Activated CD8-positive, alpha-beta memory T cell treated with anti-CD3 and anti-CD28 coated beads, Interleukin-2, amount 10 ng/mL, durations not matched to agents 7 days and 5 days (primary cell): ENCODE results near the gene AWAT2. TPM values are rescaled to one million over a fixed set of nuclear protein-coding genes. Genes with fewer than 3 reads are reported as not detected.

Source experiments
- ATAC-seq: fragments of 150-1000 bp; cut with Tn5 transposase; one replicate; pipeline ENCODE4 v1.10.0; 2021; ENCODE audit warnings: moderate library complexity
- CTCF ChIA-PET: fragments of 350-600 bp; sonication (Branson Sonifier 250); formaldehyde crosslinking; loops from one replicate; lab custom pipeline; 2021; ENCODE audit warnings: antibody characterized with exemption; lab: Charles Lee
- DNase-seq: peaks from one replicate; pipeline ENCODE4 v3.0.0-alpha.2; 2020
- H3K27ac Mint-ChIP-seq: one replicate; pipeline ENCODE4 v1.8.0; 2021; ENCODE audit warnings: mild to moderate bottlenecking, mixed read lengths
- H3K27me3 Mint-ChIP-seq: one replicate; pipeline ENCODE4 v1.8.0; 2021; ENCODE audit warnings: mixed read lengths
- H3K36me3 Mint-ChIP-seq: one replicate; pipeline ENCODE4 v1.8.0; 2021; ENCODE audit warnings: mild to moderate bottlenecking, mixed read lengths
- H3K4me1 Mint-ChIP-seq: one replicate; pipeline ENCODE4 v1.8.0; 2021; ENCODE audit warnings: mixed read lengths
- H3K4me3 Mint-ChIP-seq: one replicate; pipeline ENCODE4 v1.8.0; 2021; ENCODE audit warnings: mild to moderate bottlenecking, moderate library complexity, mixed read lengths
- H3K9me3 Mint-ChIP-seq: one replicate; pipeline ENCODE4 v1.8.0; 2022; ENCODE audit warnings: low read depth, mixed read lengths
- total RNA-seq, 2 experiments: library from RNA; stranded (reverse); gene quantifications; one replicate each; pipeline ENCODE4 v1.2.3, GENCODE V29; 2021

AWAT2 gene
- total RNA-seq, 2 experiments from 2014 or later: not detected

DNA sequence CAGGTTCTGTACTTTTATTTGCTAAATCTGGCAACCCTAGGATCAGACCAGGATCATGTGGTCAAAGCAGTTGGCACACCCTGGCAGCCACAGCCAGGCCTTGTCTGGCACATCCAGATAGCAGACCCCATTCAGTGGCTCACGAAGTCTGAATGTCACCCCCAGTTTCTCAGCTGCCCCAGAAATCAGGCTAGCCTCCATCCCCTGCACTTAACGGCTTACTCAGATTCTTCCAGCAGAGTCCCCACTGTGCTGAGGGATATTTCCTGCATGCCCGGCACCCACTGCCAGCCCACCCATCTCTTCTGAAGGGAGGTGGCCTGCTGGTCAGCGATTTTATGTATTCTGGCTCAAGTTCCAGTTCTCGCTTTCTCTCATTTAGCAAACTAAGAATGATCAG lies 4.7 kb upstream of the AWAT2 start:
- no peaks in the 10 kb centered on the region for H3K9me3 Mint-ChIP-seq
- CTCF ChIA-PET: no interaction called here
- no peak overlapping the region for H3K4me3 Mint-ChIP-seq
- H3K36me3 Mint-ChIP-seq: no peaks in the 10 kb centered on the region
- no peak overlapping the region for H3K27ac Mint-ChIP-seq
- H3K4me1 Mint-ChIP-seq: no peaks in the 10 kb centered on the region
- peaks cover 6% of the 10 kb centered on the region for H3K27me3 Mint-ChIP-seq
- no peak for DNase-seq
- ATAC-seq: no peak

- no peak overlapping the region for H3K27ac Mint-ChIP-seq
- DNase-seq (no peak), ATAC-seq (no peak)
- CTCF ChIA-PET: no interaction called here
- H3K4me1 Mint-ChIP-seq: no peaks in the 10 kb centered on the region
- no peak overlapping the region for H3K4me3 Mint-ChIP-seq
- H3K9me3 Mint-ChIP-seq: no peaks in the 10 kb centered on the region
- no peaks in the 10 kb centered on the region for H3K27me3 Mint-ChIP-seq
- H3K36me3 Mint-ChIP-seq: no peaks in the 10 kb centered on the region
Measured at GRCh38 chrX:70052895-70053615, 3.3 kb upstream of the AWAT2 start.

- H3K4me3 Mint-ChIP-seq: no peak overlapping the region
- no peaks in the 10 kb centered on the region for H3K9me3 Mint-ChIP-seq
- H3K27ac Mint-ChIP-seq: no peak overlapping the region
- H3K36me3 Mint-ChIP-seq: no peaks in the 10 kb centered on the region
- ATAC-seq: no peak
- no peaks in the 10 kb centered on the region for H3K4me1 Mint-ChIP-seq
- DNase-seq: no peak
- CTCF ChIA-PET: no interaction called here
- H3K27me3 Mint-ChIP-seq: peaks cover 5% of the 10 kb centered on the region
Measured at GRCh38 chrX:70049406-70049805, 332 bp downstream of the AWAT2 start.

DNA sequence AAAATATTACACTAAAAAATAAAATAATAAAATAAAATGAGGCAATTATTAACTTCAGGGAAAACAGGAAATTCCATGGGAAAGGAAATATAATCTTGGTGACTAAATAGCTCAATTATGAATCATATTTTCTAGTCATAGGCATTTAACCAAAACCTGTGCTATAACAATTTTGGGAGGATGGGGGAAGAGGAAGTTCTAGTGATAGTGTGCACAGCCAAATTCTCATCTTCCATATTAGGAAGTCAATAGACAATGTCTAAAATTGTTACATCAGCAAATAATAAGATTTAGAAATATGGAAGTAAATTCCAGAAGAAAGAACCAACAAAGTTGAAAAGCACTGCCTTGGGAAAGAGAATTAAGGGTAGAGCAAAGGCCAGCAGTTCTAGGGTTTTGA lies 2.8 kb downstream of the AWAT2 start:
- H3K27ac Mint-ChIP-seq: no peak overlapping the region
- no peak for ATAC-seq
- H3K27me3 Mint-ChIP-seq: peaks cover 5% of the 10 kb centered on the region
- no peak for DNase-seq
- no peaks in the 10 kb centered on the region for H3K36me3 Mint-ChIP-seq
- CTCF ChIA-PET: no interaction called here
- H3K9me3 Mint-ChIP-seq: no peaks in the 10 kb centered on the region
- no peak overlapping the region for H3K4me3 Mint-ChIP-seq
- no peaks in the 10 kb centered on the region for H3K4me1 Mint-ChIP-seq

- no peaks in the 10 kb centered on the region for H3K36me3 Mint-ChIP-seq
- H3K4me3 Mint-ChIP-seq: no peak overlapping the region
- H3K9me3 Mint-ChIP-seq: no peaks in the 10 kb centered on the region
- H3K27ac Mint-ChIP-seq: no peak overlapping the region
- CTCF ChIA-PET: no interaction called here
- no peaks in the 10 kb centered on the region for H3K4me1 Mint-ChIP-seq
- ATAC-seq: no peak
- peaks cover 5% of the 10 kb centered on the region for H3K27me3 Mint-ChIP-seq
- DNase-seq: no peak
Measured at GRCh38 chrX:70044541-70045245, 5.0 kb downstream of the AWAT2 start.

- no peak for DNase-seq
- Mint-ChIP-seq H3K27me3 (peaks cover 5% of the 10 kb centered on the region), H3K9me3 (no peaks in the 10 kb centered on the region), H3K4me3 (no peak overlapping the region), H3K36me3 (no peaks in the 10 kb centered on the region), H3K4me1 (no peaks in the 10 kb centered on the region), H3K27ac (no peak overlapping the region)
- no peak for ATAC-seq
- CTCF ChIA-PET: no interaction called here
Measured at GRCh38 chrX:70043685-70044084, 6.1 kb downstream of the AWAT2 start.

DNA sequence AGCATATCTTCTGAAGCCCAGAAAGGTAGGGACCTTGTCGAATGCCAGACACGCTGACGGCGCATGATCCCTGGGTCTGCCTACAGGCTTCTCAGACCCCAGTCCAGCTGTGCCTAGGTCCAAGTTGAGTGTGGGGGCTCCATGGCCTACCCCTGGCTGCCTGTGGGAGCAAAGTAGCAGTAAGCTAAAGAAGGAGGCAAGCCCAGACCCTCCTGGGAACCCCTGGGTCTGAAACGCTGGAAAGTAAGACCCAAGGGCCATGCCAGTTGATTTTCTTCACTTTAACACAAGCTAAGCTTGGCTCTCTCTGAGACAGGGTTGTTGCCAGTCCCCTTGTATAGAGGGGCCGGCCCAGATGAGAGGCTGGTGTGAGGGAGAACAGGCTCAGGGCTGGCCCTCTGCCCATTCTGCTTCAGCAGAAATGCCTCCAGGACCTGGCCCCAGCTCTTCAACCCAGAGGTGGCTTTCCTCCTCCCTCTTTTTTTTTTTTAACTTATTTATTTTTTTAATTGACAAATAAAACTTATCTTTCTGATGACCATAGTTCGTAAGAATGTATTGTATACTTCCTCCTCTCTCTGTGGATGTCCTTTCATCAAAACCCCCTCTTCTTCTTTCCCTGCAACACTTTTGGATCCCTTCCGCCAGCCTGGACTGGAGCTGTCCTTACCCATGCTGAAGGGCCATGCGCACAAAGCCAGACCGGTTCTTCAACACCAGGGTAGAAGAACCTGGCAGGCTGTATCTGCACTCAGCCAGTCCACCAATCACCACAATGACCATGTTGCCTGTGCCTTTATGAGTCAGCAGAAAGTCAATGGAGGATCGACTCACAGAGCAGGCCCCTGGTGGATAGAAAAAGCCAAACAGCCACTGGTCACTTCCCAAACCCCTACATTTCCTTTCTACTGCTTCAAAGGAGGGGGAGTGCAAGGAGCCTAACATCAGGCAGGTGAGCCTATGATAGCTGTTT lies 7.1 kb downstream of the AWAT2 start:
- Mint-ChIP-seq H3K27me3 (peaks cover 5% of the 10 kb centered on the region), H3K36me3 (no peaks in the 10 kb centered on the region), H3K4me1 (no peaks in the 10 kb centered on the region), H3K9me3 (no peaks in the 10 kb centered on the region), H3K27ac (no peak overlapping the region), H3K4me3 (no peak overlapping the region)
- no peak for ATAC-seq
- CTCF ChIA-PET: no interaction called here
- DNase-seq: no peak

GRCh38 chrX:70041993-70042392 lies 7.7 kb downstream of the AWAT2 start:
- no peak overlapping the region for H3K27ac Mint-ChIP-seq
- H3K9me3 Mint-ChIP-seq: no peaks in the 10 kb centered on the region
- CTCF ChIA-PET: no interaction called here
- H3K36me3 Mint-ChIP-seq: no peaks in the 10 kb centered on the region
- H3K4me1 Mint-ChIP-seq: no peaks in the 10 kb centered on the region
- no peak overlapping the region for H3K4me3 Mint-ChIP-seq
- DNase-seq (no peak), ATAC-seq (no peak)
- peaks cover 3% of the 10 kb centered on the region for H3K27me3 Mint-ChIP-seq

DNA sequence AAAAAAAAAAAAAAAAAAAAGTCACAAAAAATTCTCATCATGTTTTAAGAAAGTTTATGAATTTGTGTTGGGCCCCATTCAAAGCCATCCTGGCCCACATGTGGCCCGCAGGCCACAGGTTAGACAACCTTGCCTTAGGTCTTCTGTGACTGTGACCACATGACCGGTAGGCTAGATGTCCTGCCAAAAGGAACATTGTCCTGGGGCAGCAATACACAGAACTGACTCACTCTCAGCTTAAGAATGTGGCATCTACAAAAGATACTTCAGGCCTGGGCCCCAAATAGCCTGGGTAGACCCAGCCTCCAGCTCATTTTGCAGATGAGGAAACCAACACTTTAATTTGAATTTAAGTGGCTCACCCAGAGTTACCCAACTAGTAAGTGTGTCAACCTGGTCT lies 10.0 kb downstream of the AWAT2 start:
- H3K9me3 Mint-ChIP-seq: no peaks in the 10 kb centered on the region
- H3K36me3 Mint-ChIP-seq: no peaks in the 10 kb centered on the region
- no peak for DNase-seq
- no peak for ATAC-seq
- CTCF ChIA-PET: no interaction called here
- no peak overlapping the region for H3K27ac Mint-ChIP-seq
- no peak overlapping the region for H3K4me3 Mint-ChIP-seq
- no peaks in the 10 kb centered on the region for H3K4me1 Mint-ChIP-seq
- peaks cover 2% of the 10 kb centered on the region for H3K27me3 Mint-ChIP-seq

GRCh38 chrX:70038951-70039350 lies 10.8 kb downstream of the AWAT2 start:
- ATAC-seq (no peak), DNase-seq (no peak)
- H3K4me1 Mint-ChIP-seq: no peaks in the 10 kb centered on the region
- CTCF ChIA-PET: no interaction called here
- H3K4me3 Mint-ChIP-seq: no peak overlapping the region
- H3K36me3 Mint-ChIP-seq: no peaks in the 10 kb centered on the region
- H3K27me3 Mint-ChIP-seq: no peaks in the 10 kb centered on the region
- no peaks in the 10 kb centered on the region for H3K9me3 Mint-ChIP-seq
- no peak overlapping the region for H3K27ac Mint-ChIP-seq

GRCh38 chrX:70038515-70038914 lies 11.2 kb downstream of the AWAT2 start:
- ATAC-seq (no peak), DNase-seq (no peak)
- Mint-ChIP-seq H3K4me3 (no peak overlapping the region), H3K27me3 (no peaks in the 10 kb centered on the region), H3K27ac (no peak overlapping the region), H3K9me3 (no peaks in the 10 kb centered on the region), H3K36me3 (no peaks in the 10 kb centered on the region), H3K4me1 (no peaks in the 10 kb centered on the region)
- CTCF ChIA-PET: no interaction called here

- Mint-ChIP-seq H3K27me3 (no peaks in the 10 kb centered on the region), H3K36me3 (no peaks in the 10 kb centered on the region), H3K4me3 (no peak overlapping the region), H3K4me1 (peaks cover 10% of the 10 kb centered on the region), H3K27ac (no peak overlapping the region), H3K9me3 (no peaks in the 10 kb centered on the region)
- CTCF ChIA-PET: interaction anchor here (1.1 to 1.2 kb wide), 2 partner anchors 63 to 98 kb away, joined by 4 to 5 read pairs; no protein-coding TSS in a partner anchor
- DNase-seq (no peak), ATAC-seq (no peak)
Measured at GRCh38 chrX:70034646-70035045, 15.1 kb downstream of the AWAT2 start.

DNA sequence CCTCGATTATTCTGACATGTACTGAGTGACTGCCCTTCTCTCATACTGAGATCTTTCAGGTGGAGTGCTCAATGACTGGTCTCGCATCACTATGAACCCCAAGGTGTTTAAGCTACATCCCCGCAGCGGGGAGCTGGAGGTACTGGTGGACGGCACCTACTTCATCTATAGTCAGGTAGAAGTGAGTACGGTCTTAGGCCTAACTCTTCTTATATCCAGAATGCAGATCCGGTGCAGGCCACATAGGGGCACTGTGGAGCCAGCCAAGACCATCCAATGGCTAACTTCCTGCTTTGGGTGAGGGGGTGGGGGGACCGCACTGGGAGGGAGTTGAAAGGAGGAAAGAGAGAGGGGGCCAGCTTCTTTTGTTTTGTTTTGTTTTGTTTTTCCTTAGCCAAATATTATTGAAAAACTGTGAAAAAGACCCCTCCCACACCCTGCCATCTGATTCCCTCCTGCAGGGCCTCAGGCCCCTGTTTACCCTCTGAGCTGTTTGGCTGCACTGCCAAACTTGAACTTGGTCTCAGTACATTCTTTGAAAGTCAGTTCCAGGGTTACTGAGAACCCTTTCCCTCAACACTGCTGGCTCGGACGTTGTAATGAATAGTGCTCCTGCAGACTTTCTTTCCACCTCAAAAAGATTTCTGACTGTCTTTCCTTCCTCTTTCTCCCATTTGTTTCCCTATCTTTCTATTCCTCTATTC lies 16.2 kb downstream of the AWAT2 start:
- H3K4me1 Mint-ChIP-seq: peaks cover 10% of the 10 kb centered on the region
- H3K27me3 Mint-ChIP-seq: no peaks in the 10 kb centered on the region
- H3K9me3 Mint-ChIP-seq: no peaks in the 10 kb centered on the region
- H3K4me3 Mint-ChIP-seq: no peak overlapping the region
- CTCF ChIA-PET: interaction anchor here (0.6 to 1.6 kb wide), 3 partner anchors 64 to 589 kb away, joined by 3 to 8 read pairs (median 3); no protein-coding TSS in a partner anchor
- ATAC-seq (peak; percentile 53), DNase-seq (peak; percentile 48)
- H3K27ac Mint-ChIP-seq: no peak overlapping the region
- H3K36me3 Mint-ChIP-seq: no peaks in the 10 kb centered on the region
